AG04449 (cell line): ENCODE data around the gene AGER.
A peak's percentile ranks its signal among the peaks of the same experiment; 100 is the strongest.

Experiments
- CTCF ChIA-PET: fragments of 350-600 bp; formaldehyde crosslinking; extraction: SDS; loops from one replicate; lab custom pipeline; 2021; ENCODE audit warnings: antibody characterized with exemption; lab: Yijun Ruan, JAX
- POLR2A ChIA-PET: fragments of 400-600, 350-600 bp; formaldehyde crosslinking; extraction: SDS; loops from one replicate; lab custom pipeline; 2020; ENCODE audit warnings: antibody characterized with exemption, inconsistent platforms; lab: Yijun Ruan, JAX
- DNase-seq: peaks from one replicate; pipeline ENCODE4 v3.0.0-alpha.2; 2010; ENCODE audit warnings: low read depth, low spot score
- H3K4me3 ChIP-seq: 2 replicates; pipeline ENCODE4 v1.5.1; 2011; ENCODE audit warnings: low read depth, mild to moderate bottlenecking, control low read depth, low read length
- CTCF ChIP-seq: IDR thresholded peaks from one replicate; pipeline ENCODE4 v1.5.1; 2011; ENCODE audit warnings: mild to moderate bottlenecking, moderate library complexity, low read length, control low read depth, inconsistent platforms; ENCODE audit not compliant: insufficient read depth; ENCODE audit errors: missing control alignments

AGER gene

GRCh38 chr6:32176476-32177182 is 7.4 kb downstream of the AGER start:
- no peak for TF ChIP-seq CTCF
- peak overlapping the region; percentile 97 for H3K4me3 ChIP-seq
- DNase-seq, result no peak
- POLR2A ChIA-PET, result interaction anchor here (0.6 to 2.4 kb wide), 6 partner anchors 19 to 795 kb away, joined by 3 to 8 read pairs (median 6); partner anchors contain the start of genes ATF6B and FKBPL
- CTCF ChIA-PET, result interaction anchor here (1.0 to 2.1 kb wide), 4 partner anchors 13 to 59 kb away, joined by 4 to 7 read pairs (median 6); partner anchors contain the start of genes GPSM3 and PBX2

- no peak for TF ChIP-seq CTCF
- H3K4me3 ChIP-seq, result peak within 1 kb of the TSS; percentile 97
- CTCF ChIA-PET, result interaction anchor here (1.0 to 2.1 kb wide), 3 partner anchors 14 to 57 kb away, joined by 5 to 7 read pairs (median 6); partner anchors contain the start of genes GPSM3 and PBX2
Measured at GRCh38 chr6:32175711-32176475, 8.2 kb downstream of the AGER start, which contains the start of gene AGPAT1. Gene AGPAT1 (minus strand): TSS chr6:32176084. CDS start chr6:32171496, 4,588 bp downstream.

GRCh38 chr6:32175322-32175710 is 8.7 kb downstream of the AGER start:
- ChIA-PET CTCF (no interaction called here), POLR2A (no interaction called here)
- H3K4me3 ChIP-seq, result peak overlapping the region; percentile 97
- TF ChIP-seq CTCF, result no peak
- DNase-seq, result no peak

More at GRCh38 chr6:32175711-32176475, 8.2 kb downstream of the AGER start, which contains the start of gene AGPAT1:
- peak; percentile 82 for DNase-seq
- POLR2A ChIA-PET, result interaction anchor here (0.6 to 2.4 kb wide), 4 partner anchors 19 to 796 kb away, joined by 3 to 8 read pairs (median 6); partner anchors contain the start of gene FKBPL

GRCh38 chr6:32174416-32174815 is 9.6 kb downstream of the AGER start:
- DNase-seq, result no peak
- ChIA-PET POLR2A (no interaction called here), CTCF (no interaction called here)
- no peak for TF ChIP-seq CTCF
- peak overlapping the region; percentile 97 for H3K4me3 ChIP-seq

- TF ChIP-seq CTCF, result no peak
- POLR2A ChIA-PET, result no interaction called here
- CTCF ChIA-PET, result interaction anchor here (2.0 to 2.1 kb wide), 2 partner anchors 11 to 125 kb away, joined by 4 to 7 read pairs; no protein-coding TSS in a partner anchor
- DNase-seq, result no peak
- H3K4me3 ChIP-seq, result no peak overlapping the region
Measured at GRCh38 chr6:32173051-32173727, 10.9 kb downstream of the AGER start.
